Measurements from ENCODE around the gene FUT6.
"Not testable (repeated sequence)": the region's sequence is repeated elsewhere in the genome, so short reads cannot be mapped to it uniquely, and the experiment has no call there.

Gene FUT6

GRCh38 chr19:5784581-5785147, 54.8 kb downstream of the FUT6 start, which contains the start of gene PRR22:
PRR22 (minus strand) TSS chr19:5784746; CDS start chr19:5784660, 86 bp downstream.
- no peak for DNase-seq

- DNase-seq: no peak
These were observed 56.3 kb downstream of the FUT6 start for GRCh38 chr19:5782945-5783919.

- DNase-seq: no peak
These were observed 57.2 kb downstream of the FUT6 start for GRCh38 chr19:5782322-5782721.

GRCh38 chr19:5780916-5781315, 58.6 kb downstream of the FUT6 start:
- not testable (repeated sequence) for DNase-seq

Data from NCI-H524 treated with DMSO at 0.1 percent for 48 hours (cell line).